Inflammatory macrophage treated with lipopolysaccharide for 4 hours (primary cell): ENCODE measurements around the gene SPATA1.

Source experiments
- DNase-seq: peaks from one replicate; pipeline ENCODE4 v3.0.0-alpha.2; 2020

Gene SPATA1

GRCh38 chr1:84597011-84597410, 90.8 kb downstream of the SPATA1 start:
- DNase-seq: no peak

DNA sequence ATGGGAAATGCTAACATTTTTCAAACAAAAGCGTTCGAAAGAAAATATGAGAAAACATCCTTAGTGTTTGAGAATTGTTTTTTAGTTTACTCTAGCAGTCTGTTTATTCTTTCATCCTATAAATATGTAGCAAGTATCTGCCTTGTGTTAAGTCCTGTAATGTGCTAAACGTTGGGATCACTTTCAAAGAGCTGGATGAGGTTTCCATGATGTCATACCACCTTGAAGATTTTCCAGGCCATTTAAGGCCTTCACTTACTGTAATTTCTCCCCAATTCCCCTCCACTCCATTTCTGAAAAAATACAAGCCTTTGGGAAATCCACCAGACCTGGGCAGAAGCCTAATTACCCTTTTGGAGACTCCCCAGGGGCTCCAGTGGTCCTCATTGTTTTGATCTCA, 92.2 kb downstream of the SPATA1 start:
- DNase-seq: no peak

DNA sequence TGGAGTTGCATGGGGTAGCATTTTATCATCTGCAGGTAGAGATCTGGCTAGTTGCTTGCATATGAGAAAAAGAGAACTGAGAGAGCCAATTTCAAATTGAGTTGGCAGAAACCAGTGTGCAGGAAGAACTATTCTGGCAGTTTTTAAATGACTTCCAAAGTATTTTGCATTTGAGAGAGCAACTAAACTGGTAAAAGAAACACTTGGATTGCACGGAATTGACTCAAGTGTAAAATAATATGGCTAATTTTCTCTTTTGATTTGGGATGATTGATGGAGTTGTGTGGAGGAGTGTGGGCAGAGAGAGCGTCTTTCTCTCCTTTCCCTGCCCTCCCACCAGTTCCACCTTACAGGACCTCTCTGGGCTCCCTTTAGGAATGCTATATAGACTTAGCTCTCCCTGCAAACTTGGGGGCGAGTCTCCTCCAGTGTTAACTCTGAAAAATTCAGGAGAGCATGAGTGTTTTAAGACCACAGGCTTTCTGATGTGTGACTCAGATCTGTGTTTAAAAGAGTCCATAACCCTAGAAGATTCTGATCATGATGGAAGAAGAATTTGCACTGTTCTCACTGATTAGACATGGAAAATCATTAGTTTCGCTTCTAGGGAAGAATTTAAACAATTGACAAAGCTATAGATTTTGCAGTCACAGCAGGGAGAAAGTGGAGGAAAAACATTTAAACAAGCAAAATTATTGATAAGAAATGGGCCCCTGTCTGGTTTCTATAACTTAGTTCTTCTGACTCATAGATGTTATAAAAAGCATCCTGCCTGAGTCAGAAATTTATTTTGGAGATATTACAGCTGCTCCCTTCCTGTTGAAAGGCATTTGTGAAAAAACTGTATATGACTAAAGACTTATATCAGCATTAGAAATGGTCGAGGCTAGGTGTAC, 92.9 kb downstream of the SPATA1 start:
- DNase-seq: no peak

GRCh38 chr1:84600796-84601195, 94.6 kb downstream of the SPATA1 start:
- DNase-seq: no peak

GRCh38 chr1:84603223-84603622, 97.0 kb downstream of the SPATA1 start:
- DNase-seq: no peak

DNA sequence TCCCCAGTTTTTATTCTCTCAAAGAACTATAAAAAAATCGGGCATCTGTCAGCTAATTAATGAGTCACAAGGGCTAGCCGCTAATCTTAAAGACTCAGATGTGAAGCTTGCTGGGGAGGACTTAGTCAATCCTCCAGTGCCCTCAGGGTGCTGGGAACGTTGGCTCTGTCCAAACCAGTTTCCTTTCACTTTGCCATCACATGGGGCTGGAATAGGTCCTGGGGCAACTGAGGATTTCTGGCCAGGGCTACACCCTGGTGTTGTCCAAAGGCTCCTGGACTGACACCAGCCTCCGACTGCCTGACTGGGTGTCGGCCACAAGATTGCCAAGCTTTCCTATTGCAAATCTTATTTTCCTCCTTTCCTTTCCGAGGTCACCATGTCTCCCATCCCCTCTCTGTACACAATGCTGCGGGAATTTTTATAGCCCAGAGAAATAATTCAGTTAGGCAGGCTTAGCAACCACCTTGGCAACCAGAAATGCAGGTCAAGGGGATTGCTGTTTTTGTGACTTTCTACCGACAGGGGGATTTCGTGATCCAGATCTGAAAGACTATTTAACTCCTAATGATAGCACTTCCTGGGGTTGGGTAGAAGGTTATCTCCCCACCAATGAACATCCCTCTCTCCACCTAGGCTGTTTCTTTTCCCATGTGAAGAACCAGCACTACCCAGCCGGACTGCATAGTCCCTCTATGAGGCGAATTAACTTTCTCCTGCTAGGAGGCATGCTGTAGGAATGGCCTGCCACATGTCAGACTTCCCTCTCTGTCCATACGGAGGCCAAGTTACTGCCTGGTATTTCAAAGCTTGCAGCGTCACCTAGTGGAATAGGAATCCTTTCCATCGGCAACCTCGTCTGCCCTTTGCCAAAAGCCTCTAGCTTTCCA, 98.0 kb downstream of the SPATA1 start:
- DNase-seq: no peak

GRCh38 chr1:84605157-84605556, 99.0 kb downstream of the SPATA1 start:
- no peak for DNase-seq

DNA sequence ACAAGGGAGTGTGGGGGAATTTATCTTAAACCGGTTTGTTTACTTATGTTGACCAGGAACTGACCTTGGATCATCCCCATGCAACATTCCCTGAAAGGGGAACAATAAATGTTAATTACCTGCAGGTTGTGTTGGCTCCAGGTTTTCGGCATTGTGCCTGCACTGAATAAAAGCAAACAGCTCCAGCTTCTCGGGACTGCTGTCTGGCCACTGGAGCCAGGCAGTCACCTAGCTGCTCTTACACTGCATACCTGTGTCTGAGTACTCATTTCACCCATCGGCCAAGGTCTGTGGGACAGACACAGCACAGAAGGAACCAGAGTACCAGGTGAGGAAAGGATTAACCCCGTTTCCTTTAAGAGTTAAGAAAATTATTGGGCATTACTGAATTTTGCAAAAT, 100.8 kb downstream of the SPATA1 start:
- DNase-seq: no peak

DNA sequence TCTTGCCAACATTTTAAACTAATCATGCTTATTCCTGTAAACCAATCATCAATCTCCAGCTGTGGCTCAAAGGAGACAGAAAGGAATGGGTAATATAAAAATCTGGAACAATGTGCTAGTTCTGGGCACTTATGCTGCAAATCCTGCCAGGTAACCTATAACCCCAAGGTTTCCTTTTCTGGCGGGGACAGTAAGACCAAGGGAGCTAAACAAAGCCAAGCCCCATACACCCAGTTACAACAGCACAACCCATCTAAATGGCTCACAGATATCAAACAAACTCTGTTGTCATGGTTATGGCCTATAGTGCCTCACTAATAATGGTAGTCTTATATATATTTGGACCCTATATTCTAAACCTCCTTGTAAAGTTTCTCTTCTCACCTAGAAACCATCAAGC, 104.9 kb downstream of the SPATA1 start:
- no peak for DNase-seq

- DNase-seq: no peak
These were observed 105.6 kb downstream of the SPATA1 start for GRCh38 chr1:84611796-84612195.

- no peak for DNase-seq
These were observed 106.8 kb downstream of the SPATA1 start for GRCh38 chr1:84613026-84613425.

GRCh38 chr1:84613887-84614286, 107.7 kb downstream of the SPATA1 start:
- no peak for DNase-seq

DNA sequence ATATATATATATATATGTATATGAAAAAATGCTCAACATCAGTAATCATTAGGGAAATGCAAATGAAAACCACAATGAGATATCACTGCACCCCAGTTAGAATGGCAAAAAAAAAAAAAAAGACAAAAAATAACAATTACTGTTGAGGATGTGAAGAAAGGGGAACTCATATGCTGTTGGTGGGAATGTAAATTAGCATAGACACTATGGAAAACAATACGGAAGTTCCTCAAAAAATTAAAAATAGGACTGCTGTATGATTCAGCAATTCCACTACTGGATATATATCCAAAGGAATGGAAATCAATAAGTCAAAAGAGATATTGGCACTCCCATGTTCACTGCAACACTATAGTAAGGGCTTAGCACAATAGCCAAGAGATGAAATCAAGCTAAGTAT, 109.6 kb downstream of the SPATA1 start:
- DNase-seq: peak; percentile 42
